RWPE1 (cell line): Measurements from ENCODE around the gene PLP1.

Source experiments
- CTCF ChIA-PET: fragments of 350-600 bp; sonication (Branson Sonifier 250); formaldehyde crosslinking; extraction: SDS; loops from one replicate; lab custom pipeline; 2021; lab: Yijun Ruan, JAX
- POLR2A ChIA-PET: fragments of 400-600 bp; formaldehyde crosslinking; extraction: SDS; loops from one replicate; lab custom pipeline; 2020; ENCODE audit warnings: antibody characterized with exemption; ENCODE audit not compliant: low non-redundant PET; lab: Yijun Ruan, JAX
- DNase-seq: peaks from one replicate; pipeline ENCODE4 v3.0.0; 2012; ENCODE audit warnings: low spot score
- H3K27ac ChIP-seq: fragments of 450-650 bp; 2 replicates; pipeline ENCODE4 v1.5.1; 2017
- CTCF ChIP-seq: fragments of 450-650 bp; conservative IDR thresholded peaks from 2 replicates; pipeline ENCODE4 v1.5.1; 2017; ENCODE audit warnings: low read depth, mild to moderate bottlenecking

The PLP1 gene

GRCh38 chrX:103734125-103734760 lies 42.4 kb upstream of the PLP1 start:
- CTCF ChIA-PET: no interaction called here
- DNase-seq: no peak
- POLR2A ChIA-PET: no interaction called here
- H3K27ac ChIP-seq: peak overlapping the region; percentile 74; the same call in 1 of the 2 replicates
- TF ChIP-seq CTCF: no peak

- ChIA-PET CTCF (no interaction called here), POLR2A (no interaction called here)
- no peak overlapping the region for H3K27ac ChIP-seq
- no peak for DNase-seq
- no peak for TF ChIP-seq CTCF
Measured at GRCh38 chrX:103737696-103738095, 38.9 kb upstream of the PLP1 start.

- H3K27ac ChIP-seq: no peak overlapping the region
- TF ChIP-seq CTCF: no peak
- ChIA-PET CTCF (no interaction called here), POLR2A (no interaction called here)
- DNase-seq: no peak
Measured at GRCh38 chrX:103739421-103739820, 37.2 kb upstream of the PLP1 start.

- CTCF ChIA-PET: interaction anchor here (0.6 kb wide), 1 partner anchor 542 kb away, joined by 3 read pairs; no protein-coding TSS in a partner anchor
- no peak overlapping the region for H3K27ac ChIP-seq
- no peak for TF ChIP-seq CTCF
- POLR2A ChIA-PET: no interaction called here
- DNase-seq: no peak
Measured at GRCh38 chrX:103741879-103742278, 34.8 kb upstream of the PLP1 start.

GRCh38 chrX:103742339-103742738 lies 34.3 kb upstream of the PLP1 start:
- CTCF ChIA-PET: no interaction called here
- POLR2A ChIA-PET: no interaction called here
- DNase-seq: no peak
- TF ChIP-seq CTCF: no peak
- H3K27ac ChIP-seq: no peak overlapping the region

GRCh38 chrX:103747163-103747562 lies 29.5 kb upstream of the PLP1 start:
- no peak overlapping the region for H3K27ac ChIP-seq
- CTCF ChIA-PET: no interaction called here
- no peak for TF ChIP-seq CTCF
- POLR2A ChIA-PET: no interaction called here
- no peak for DNase-seq
